Amygdala (tissue), 56 donors: ENCODE data around the gene IL22.
"Not testable (repeated sequence)": the region's sequence is repeated elsewhere in the genome, so short reads cannot be mapped to it uniquely, and the experiment has no call there.

ENCODE experiments used
- DNase-seq, 56 donors: peaks; one replicate each; lab custom pipeline; 2025; lab: John Stamatoyannopoulos, UW

The IL22 gene

DNA sequence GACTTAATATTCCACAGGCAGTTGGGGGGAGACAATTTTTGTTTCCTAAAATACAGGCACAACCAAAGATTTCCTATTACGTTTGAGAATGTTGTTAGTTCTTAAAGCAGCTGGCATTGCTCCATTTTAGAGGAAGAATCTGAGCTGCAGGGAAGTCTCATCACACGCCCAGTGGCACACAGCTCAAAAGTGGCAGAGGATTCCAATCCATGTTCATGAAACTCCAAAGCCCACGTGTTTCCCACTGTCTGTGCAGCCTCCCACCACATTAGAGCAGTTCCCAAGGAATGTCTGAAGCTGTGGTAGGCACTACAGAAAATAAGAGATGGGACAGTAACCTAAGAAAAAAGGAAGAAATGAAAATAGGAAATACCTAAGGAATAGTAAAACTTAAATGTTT lies 21.7 kb downstream of the IL22 start:
- DNase-seq: no peak

DNA sequence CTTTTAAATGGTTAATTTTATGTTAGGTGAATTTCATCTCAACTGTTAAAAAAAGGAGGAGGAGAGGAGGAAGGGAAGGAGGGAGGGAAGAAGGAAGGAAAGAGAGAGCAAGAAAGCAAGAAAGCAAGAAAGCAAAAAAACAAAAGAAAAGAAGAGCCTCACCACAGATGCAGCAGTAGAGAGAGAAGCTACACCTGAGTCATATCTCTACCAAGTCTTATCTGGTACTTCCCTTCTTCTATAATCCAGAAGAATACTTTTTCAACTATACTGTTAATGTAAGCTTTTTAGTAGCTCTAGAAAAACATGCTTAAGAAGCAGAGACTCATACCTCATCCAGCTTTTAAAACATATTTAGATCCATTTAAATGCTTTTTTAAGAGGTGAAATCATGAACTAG lies 22.2 kb downstream of the IL22 start:
- no peak for DNase-seq

DNA sequence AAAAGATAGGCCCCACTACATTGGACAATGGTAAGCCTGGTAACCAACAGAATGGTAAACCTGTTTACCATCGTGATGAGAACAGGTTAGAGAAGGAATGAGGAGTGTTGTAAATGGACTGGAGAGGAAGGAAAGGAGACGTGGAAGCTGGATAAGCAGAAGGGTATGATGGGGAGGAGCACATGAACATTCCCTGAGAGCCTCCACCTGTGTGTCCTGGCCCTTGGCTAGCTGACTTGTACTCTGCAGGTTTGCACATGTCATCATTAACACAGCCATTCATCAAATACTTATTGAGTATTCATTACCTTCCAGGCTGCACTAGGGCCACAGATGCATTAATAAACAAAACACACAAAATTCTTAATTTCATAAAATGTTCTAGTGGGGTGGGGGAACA lies 23.4 kb downstream of the IL22 start:
- no peak for DNase-seq

DNA sequence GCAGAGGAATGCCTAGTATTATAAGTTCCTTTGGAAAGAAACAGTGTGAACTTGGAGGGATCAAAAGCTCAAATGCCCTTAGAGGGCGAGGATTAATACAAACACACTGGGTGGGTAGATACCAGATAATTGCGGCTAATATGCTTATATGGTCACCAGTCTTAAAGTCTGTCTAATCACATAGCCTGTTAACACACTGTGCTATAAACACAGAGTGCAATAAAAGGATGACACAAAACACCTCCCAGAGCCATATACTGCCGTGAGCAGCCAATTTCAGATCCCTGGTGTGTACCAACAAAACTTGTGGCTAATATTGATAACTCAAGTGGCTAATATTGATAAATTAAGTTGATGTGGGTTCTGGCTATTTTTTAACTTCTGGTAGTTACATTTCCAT lies 26.0 kb downstream of the IL22 start:
- DNase-seq: no peak

DNA sequence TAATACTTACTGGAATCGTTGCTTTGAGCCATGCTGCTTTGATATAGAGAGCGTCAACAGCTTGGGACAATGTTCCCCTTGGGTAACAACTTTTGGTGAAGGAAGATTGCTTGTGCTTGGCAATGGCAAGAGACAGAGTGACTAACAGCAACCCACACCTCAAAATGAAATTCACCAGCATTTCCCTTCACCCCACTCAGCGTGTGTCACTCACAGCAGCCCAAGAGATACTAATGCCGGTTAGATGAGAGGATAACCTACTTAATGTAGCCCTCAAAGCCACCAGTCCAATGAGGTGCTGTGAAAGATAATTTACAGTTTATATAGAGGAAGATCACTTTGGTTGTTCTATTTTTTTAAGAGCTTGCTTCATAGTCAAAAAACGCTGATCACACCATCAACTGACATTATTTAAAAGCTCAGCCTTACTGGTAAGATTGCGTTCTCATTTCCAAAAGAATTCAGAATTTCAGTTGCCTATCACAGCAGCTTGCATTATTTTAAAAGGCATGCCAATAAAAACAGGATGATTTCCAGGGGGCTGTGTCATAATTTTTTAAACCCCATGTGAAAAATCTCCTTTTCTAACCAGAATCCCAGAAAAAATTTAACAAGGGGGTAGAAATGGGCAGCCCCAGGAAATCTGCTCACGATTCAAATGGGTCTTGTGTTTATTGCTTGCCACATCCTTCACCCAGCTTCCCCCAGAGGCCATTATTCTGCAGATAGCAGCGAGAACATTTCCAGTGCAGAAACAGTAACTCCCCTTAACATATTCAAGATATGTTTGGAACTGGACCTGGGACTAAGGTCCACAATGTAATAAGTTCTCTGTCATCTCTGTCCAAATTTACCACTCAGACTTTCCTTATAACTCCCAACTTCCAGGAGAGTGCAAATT lies 27.6 kb downstream of the IL22 start, which contains the start of gene IL26:
Gene IL26, minus strand, starts transcription at position 235 of the 901 bp plus-strand sequence. Its CDS starts 54 bp downstream, at position 181.
- DNase-seq: no peak

DNA sequence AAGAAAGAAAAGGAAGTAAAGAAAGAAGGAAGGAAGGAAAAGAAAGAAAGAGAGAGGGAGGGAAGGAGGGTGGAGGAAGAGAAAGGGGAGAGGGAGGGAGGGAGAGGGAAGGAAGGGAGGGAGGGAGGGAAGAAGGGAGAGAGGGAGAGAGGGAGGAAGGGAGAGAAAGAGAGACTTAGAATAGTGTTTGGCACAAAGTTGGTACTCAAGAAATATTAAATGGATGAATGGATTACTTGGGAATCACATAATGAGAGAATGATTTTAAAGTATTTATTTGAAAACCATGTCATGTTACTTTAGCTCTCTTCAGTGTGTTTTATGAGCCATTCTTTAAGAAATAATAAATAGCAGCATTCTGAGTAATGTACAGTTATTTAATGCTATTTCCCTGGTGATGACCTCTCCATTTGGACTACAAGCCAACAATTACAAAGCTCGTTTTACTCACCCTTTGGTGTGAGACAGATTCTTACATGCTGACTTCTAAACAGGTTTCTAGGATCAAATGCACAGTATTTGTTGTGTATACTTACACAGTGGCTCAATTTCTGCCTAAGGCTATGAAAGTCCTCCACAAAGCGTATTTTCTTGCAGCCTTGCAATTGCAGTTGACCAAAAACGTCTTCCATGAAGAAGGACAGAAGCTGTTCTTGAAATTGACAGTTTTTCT lies 28.7 kb downstream of the IL22 start:
- DNase-seq: no peak

DNA sequence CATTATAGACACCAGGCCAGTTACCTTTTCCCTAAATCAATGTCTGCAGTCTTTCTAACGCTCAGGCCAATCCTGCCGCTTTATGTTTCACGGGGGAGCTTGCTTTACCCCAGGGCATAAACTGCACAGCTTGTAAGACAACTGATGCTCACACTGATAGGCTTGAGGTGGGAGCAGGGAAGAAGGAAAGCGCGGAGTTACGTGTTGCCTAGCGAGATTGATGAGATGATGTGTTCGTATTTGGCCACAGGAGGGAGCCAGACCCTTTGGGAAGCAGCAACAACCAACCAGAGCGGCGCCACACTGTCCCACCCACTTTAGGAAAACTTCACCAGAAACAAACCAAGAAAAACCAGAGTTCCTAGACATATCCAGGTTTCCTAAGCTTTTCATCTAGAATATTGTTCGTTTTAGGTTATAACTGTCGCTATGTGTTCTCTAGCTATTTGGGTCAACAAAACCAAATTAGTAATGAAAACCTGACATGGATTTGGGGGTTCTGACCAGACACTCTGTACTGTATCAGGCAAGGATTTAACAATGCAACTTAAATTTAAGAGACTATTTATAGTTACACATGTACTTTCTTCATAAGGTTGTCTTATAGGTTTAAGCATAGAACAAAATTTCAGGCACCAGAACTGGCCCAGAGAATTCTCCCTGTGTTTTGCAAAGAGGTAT lies 30.2 kb downstream of the IL22 start:
- peak in 53 of 56 donors; percentile 4 to 87 (median 52) for DNase-seq

DNA sequence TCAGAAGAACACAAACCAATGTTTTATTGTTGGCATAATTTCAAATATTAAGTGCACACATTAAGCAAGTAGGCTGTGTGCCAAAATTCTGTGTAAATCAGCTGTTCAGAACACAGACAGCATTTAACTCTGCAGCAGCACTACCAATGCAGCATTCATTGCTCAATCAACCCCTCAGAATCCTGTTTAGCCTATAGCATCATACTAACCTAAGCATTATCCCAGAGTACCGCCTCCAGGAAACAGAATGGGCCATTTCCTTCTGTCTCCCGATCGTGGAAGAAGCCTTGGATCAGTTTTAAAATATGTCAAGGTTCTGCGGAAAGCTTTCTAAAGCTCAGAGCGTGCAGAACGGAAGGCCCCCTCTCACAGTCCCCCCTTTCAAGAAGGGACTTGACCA lies 31.1 kb downstream of the IL22 start:
- no peak for DNase-seq

DNA sequence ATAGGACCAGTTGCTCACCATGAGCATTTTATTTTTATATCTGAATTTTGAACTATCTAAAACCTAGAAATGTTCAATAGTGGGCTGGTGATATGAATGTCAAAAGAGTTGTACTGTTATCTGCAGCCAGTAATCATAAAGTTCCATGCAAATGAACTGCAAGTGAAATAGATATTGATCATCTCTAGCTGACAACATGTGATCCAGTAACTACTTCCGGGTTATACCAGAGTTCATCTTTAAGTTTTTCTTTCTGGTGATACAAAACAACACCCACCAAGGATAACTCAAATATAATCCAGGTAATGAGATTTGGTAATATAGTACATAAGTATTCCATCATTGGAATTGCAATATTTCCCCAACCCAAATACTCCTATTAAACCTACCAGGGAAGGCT lies 31.9 kb downstream of the IL22 start:
- DNase-seq: no peak

DNA sequence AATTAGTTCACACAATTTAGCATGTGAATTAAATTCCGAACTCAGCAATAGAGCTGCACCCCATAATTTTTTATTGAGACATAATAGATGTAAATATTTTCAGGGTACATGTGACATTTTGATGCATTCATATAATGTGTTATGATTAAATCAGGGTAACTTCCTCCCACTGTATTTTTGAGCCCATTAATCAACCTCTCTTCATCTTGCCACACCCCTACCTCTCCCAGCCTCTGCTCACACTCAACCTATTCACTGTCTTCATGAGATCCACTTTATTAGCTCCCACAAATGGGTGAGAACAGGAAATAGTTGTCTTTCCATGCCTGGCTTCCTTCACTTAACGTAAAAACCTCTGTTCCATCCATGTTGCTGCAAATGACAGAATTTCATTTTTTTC lies 42.5 kb downstream of the IL22 start:
- no peak for DNase-seq

DNA sequence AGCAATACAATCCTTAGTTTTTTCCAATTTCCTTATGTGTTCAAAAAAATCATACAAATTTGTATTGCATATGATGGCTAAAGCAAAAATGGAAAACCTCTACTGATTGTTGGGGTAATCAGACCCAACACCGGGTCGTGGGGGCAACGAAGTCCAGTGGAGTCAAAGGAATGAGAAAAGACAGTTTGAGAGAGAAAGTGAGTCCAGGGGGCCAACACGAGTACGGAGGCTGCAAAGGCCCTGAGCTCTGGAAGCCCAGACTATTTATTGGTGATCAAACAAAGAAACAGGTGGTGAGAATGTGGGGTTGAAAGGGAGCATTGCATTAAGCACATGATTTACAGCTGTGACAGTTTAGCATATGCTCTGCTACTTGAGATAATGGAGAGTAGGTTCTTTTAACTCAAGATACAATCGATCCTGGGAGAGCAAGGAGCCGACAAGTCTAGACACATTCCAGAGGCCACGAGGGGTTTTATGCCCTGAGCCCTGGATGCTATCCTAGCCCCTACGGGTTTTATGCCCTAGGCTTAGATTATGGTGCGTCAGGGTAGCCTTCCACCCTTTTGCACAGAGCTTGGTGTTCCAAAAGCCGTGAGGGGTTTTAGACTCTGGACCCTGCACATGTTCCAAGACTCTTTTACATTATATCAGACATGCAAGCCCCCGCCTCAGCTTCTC lies 44.2 kb downstream of the IL22 start:
- not testable (repeated sequence) for DNase-seq

DNA sequence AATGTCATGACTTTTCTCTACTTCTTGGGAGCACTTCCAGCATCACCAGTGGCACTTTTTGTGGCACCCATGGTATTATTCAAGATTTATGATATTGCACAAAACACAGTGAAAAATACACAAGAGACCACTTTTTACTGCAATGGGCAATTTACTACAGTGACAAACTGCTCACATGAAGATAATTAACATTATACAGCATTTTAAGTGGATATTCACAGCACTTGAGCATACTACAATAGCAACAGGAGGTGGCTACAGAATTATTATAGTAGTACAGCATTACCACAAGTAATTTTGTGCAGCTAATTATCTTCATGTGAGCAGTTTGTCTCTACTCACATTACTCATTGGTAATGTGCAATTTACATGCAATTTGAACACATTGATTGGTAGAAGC lies 46.1 kb downstream of the IL22 start:
- DNase-seq: no peak

DNA sequence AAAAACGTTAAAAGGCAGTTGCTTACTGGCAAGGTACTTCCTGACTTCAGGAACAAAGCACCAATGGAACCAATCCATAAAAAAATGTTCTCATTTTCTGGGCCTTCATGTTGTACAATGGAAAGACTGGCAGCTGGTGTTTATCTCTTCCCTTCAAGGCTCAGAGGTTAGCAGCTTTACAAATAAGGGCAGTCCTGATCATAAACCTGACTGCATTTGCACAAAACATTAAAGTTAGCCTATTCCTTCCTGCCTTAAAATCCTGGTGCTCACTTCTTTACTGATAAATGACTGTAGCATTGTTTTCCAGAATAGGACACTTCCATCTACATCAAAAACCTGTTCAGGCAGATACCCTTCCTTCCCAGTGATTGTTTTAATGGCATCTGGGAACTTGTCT lies 47.0 kb downstream of the IL22 start:
- no peak for DNase-seq

DNA sequence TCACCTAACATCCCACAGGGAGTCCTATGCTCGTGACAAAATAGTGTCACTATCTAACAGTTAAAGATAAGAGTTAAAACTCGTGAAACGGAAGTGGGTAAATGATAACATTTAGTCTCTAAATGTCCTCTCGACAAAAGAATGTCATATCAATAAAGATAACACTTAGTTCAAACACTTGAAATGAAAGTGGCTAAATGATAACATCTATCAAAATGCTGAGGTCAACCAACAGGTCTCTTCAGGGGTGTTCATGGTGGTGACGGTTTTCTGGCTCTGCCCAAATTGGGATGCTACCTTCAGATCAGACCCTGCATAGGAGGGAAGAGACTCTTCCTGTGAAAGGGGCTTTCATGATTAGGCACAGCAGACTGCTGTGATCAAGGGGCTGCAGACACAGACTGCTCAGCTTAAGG lies 49.9 kb downstream of the IL22 start:
- DNase-seq: no peak

DNA sequence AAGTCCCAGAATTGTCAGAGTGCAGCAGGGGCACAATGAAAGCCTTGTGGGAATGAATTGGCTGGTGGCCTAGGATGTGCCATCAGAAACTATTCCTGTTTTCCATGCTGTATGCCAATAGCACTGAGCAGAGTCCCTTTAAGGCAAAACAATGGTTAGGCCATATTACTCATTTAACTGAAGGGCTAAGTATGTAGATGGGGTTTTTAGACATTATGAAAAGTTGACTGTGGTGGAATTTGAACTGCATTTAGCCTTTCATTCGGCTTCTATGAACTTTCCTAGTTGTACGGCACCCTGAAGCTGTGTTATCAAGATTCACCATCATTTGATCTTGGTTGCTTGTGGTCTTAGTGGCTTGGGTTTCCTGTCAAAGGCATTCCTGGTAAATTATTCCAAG lies 52.5 kb downstream of the IL22 start:
- DNase-seq: no peak

DNA sequence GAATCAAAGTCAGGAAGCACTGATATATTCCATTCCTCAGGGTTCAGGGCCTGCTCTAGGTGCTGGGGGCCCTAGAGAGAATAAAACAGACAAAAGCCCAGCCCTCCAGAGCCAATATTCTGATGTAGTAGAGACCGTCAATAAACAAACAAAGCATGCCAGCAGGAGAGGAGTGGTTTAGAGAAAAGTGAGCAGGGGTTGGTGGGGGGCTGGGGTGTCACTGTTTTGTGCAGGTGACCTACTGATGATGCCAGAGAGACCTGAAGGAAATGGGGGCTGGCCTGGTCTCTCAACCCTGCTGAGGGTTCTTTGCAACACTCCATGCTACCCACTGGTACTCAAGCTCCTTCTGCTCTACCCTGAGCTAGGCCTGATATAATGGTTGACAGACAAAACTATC lies 54.3 kb downstream of the IL22 start:
- DNase-seq: no peak

DNA sequence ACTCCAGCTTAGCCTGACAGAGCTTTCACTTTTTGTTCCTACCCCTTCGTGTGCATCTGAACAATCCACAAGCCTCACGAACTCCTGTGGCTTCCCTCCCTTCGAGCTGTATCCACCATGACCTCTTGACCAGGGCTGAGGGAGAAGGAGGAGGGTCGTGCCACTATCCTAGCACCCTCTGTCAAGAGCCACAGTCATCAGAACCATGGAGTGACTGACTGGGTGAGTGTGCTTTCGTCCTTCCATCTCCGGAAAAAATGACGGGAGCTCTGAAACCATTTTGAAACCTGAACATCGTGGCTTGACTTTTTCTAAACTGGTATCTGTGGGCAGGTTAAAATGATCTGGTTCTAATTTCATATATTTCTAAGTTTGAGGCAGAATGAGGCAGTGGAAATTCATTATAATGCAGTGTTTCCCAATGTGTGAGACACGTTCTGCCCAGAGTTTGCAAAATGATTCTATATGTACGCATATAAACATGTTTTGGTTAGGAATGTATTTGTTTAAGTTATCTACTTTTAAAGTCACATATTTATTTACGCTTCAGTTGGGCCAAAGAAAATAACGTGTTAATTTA lies 54.8 kb downstream of the IL22 start:
- no peak for DNase-seq
